ENCODE data around the gene LRRC7.

LRRC7 gene

GRCh38 chr1:69777971-69778370 is 210.2 kb downstream of the LRRC7 start:
- Histone ChIP-seq H2AFZ (ENCODE audit: low read depth, low read length) (no peak overlapping the region), H3K4me2 (ENCODE audit: insufficient read depth, low read length) (no peak overlapping the region), H3K79me2 (ENCODE audit: insufficient read depth, low read length) (no peaks in the 10 kb centered on the region), H3K9ac (ENCODE audit: low read depth, low read length) (no peak overlapping the region), H3K9me3 (ENCODE audit: insufficient read depth, low read length, severe bottlenecking) (no peaks in the 10 kb centered on the region), H4K20me1 (ENCODE audit: insufficient read depth, low read length) (no peaks in the 10 kb centered on the region), H3K27me3 (ENCODE audit: insufficient read depth, low read length, poor library complexity) (no peaks in the 10 kb centered on the region), H3K36me3 (ENCODE audit: insufficient read depth, low read length) (no peaks in the 10 kb centered on the region), H3K4me1 (ENCODE audit: insufficient read depth, low read length) (no peaks in the 10 kb centered on the region), H3K27ac (ENCODE audit: low read length) (no peak overlapping the region), H3K4me3 (ENCODE audit: low read depth in 1 of 2, low read length in 2 of 2) (no peak overlapping the region)
- TF ChIP-seq CTCF (IDR thresholded peaks at IDR 0.05; ENCODE audit: borderline replicate concordance, extremely low read depth, low read length, poor library complexity, severe bottlenecking) (no peak), EZH2 (IDR thresholded peaks at IDR 0.05; ENCODE audit: borderline replicate concordance, low read depth, low read length, severe bottlenecking) (no peak)
- no peak for ATAC-seq (ENCODE audit: insufficient read depth, low read depth)
- DNase-seq, result no peak

- ATAC-seq (ENCODE audit: insufficient read depth, low read depth), result no peak
- Histone ChIP-seq H3K4me2 (ENCODE audit: insufficient read depth, low read length) (no peak overlapping the region), H2AFZ (ENCODE audit: low read depth, low read length) (no peak overlapping the region), H3K27me3 (ENCODE audit: insufficient read depth, low read length, poor library complexity) (no peaks in the 10 kb centered on the region), H4K20me1 (ENCODE audit: insufficient read depth, low read length) (no peaks in the 10 kb centered on the region), H3K36me3 (ENCODE audit: insufficient read depth, low read length) (no peaks in the 10 kb centered on the region), H3K4me1 (ENCODE audit: insufficient read depth, low read length) (no peaks in the 10 kb centered on the region), H3K27ac (ENCODE audit: low read length) (no peak overlapping the region), H3K9ac (ENCODE audit: low read depth, low read length) (no peak overlapping the region), H3K79me2 (ENCODE audit: insufficient read depth, low read length) (no peaks in the 10 kb centered on the region), H3K9me3 (ENCODE audit: insufficient read depth, low read length, severe bottlenecking) (no peaks in the 10 kb centered on the region), H3K4me3 (ENCODE audit: low read depth in 1 of 2, low read length in 2 of 2) (no peak overlapping the region)
- TF ChIP-seq EZH2 (IDR thresholded peaks at IDR 0.05; ENCODE audit: borderline replicate concordance, low read depth, low read length, severe bottlenecking) (no peak), CTCF (IDR thresholded peaks at IDR 0.05; ENCODE audit: borderline replicate concordance, extremely low read depth, low read length, poor library complexity, severe bottlenecking) (peak; percentile 21)
- peak; percentile 5 for DNase-seq
Observed at GRCh38 chr1:69787151-69787550, 219.4 kb downstream of the LRRC7 start.

- H3K4me2 ChIP-seq (ENCODE audit: insufficient read depth, low read length), result no peak overlapping the region
- H3K9me3 ChIP-seq (ENCODE audit: insufficient read depth, low read length, severe bottlenecking), result no peaks in the 10 kb centered on the region
- no peaks in the 10 kb centered on the region for H4K20me1 ChIP-seq (ENCODE audit: insufficient read depth, low read length)
- no peaks in the 10 kb centered on the region for H3K27me3 ChIP-seq (ENCODE audit: insufficient read depth, low read length, poor library complexity)
- ATAC-seq (ENCODE audit: insufficient read depth, low read depth) (no peak), DNase-seq (no peak)
- no peaks in the 10 kb centered on the region for H3K36me3 ChIP-seq (ENCODE audit: insufficient read depth, low read length)
- H3K4me1 ChIP-seq (ENCODE audit: insufficient read depth, low read length), result no peaks in the 10 kb centered on the region
- H3K27ac ChIP-seq (ENCODE audit: low read length), result no peak overlapping the region
- H3K79me2 ChIP-seq (ENCODE audit: insufficient read depth, low read length), result no peaks in the 10 kb centered on the region
- no peak overlapping the region for H2AFZ ChIP-seq (ENCODE audit: low read depth, low read length)
- H3K9ac ChIP-seq (ENCODE audit: low read depth, low read length), result no peak overlapping the region
- TF ChIP-seq CTCF (IDR thresholded peaks at IDR 0.05; ENCODE audit: borderline replicate concordance, extremely low read depth, low read length, poor library complexity, severe bottlenecking) (no peak), EZH2 (IDR thresholded peaks at IDR 0.05; ENCODE audit: borderline replicate concordance, low read depth, low read length, severe bottlenecking) (no peak)
- H3K4me3 ChIP-seq (ENCODE audit: low read depth in 1 of 2, low read length in 2 of 2), result no peak overlapping the region
Observed at GRCh38 chr1:69791311-69791710, 223.6 kb downstream of the LRRC7 start.

- no peak for TF ChIP-seq EZH2 (IDR thresholded peaks at IDR 0.05; ENCODE audit: borderline replicate concordance, low read depth, low read length, severe bottlenecking)
- no peak for TF ChIP-seq CTCF (IDR thresholded peaks at IDR 0.05; ENCODE audit: borderline replicate concordance, extremely low read depth, low read length, poor library complexity, severe bottlenecking)
- H3K36me3 ChIP-seq (ENCODE audit: insufficient read depth, low read length), result no peaks in the 10 kb centered on the region
- H3K27ac ChIP-seq (ENCODE audit: low read length), result no peak overlapping the region
- no peaks in the 10 kb centered on the region for H3K9me3 ChIP-seq (ENCODE audit: insufficient read depth, low read length, severe bottlenecking)
- no peak overlapping the region for H2AFZ ChIP-seq (ENCODE audit: low read depth, low read length)
- H3K27me3 ChIP-seq (ENCODE audit: insufficient read depth, low read length, poor library complexity), result no peaks in the 10 kb centered on the region
- no peaks in the 10 kb centered on the region for H3K79me2 ChIP-seq (ENCODE audit: insufficient read depth, low read length)
- H4K20me1 ChIP-seq (ENCODE audit: insufficient read depth, low read length), result no peaks in the 10 kb centered on the region
- no peak for ATAC-seq (ENCODE audit: insufficient read depth, low read depth)
- no peaks in the 10 kb centered on the region for H3K4me1 ChIP-seq (ENCODE audit: insufficient read depth, low read length)
- DNase-seq, result no peak
- H3K4me2 ChIP-seq (ENCODE audit: insufficient read depth, low read length), result no peak overlapping the region
- no peak overlapping the region for H3K4me3 ChIP-seq (ENCODE audit: low read depth in 1 of 2, low read length in 2 of 2)
- no peak overlapping the region for H3K9ac ChIP-seq (ENCODE audit: low read depth, low read length)
Observed at GRCh38 chr1:69794831-69795230, 227.1 kb downstream of the LRRC7 start.

Data from DND-41 (cell line).